Common myeloid progenitor, CD34-positive (primary cell): Measurements from ENCODE around the gene MRPL51.

Source experiments
- CTCF ChIA-PET: fragments of 350-600 bp; sonication (Branson Sonifier 250); formaldehyde crosslinking; loops from one replicate; lab custom pipeline; 2021; ENCODE audit warnings: antibody characterized with exemption; lab: Charles Lee
- POLR2A ChIA-PET: fragments of 350-600 bp; sonication (Branson Sonifier 250); formaldehyde crosslinking; loops from one replicate; lab custom pipeline; 2021; ENCODE audit warnings: antibody characterized with exemption; lab: Charles Lee
- DNase-seq, 3 donors: peaks; one replicate each; pipeline versions ENCODE4 v3.0.0 to v3.0.0-alpha.2; 2013
- H3K27ac ChIP-seq, 2 experiments: 1 replicate in 1 of 2; 2 replicates in 1 of 2; pipeline ENCODE4 v1.7.0; 2013; ENCODE audit warnings: inconsistent platforms in 2 of 2, low read length in 2 of 2, mild to moderate bottlenecking in 2 of 2, low read depth in 1 of 2, moderate library complexity in 1 of 2; ENCODE audit not compliant: severe bottlenecking in 2 of 2, insufficient read depth in 1 of 2, poor library complexity in 1 of 2
- H3K27me3 ChIP-seq, 5 experiments: replicated peaks in 2 of 5; 1 replicate in 3 of 5; 2 replicates in 2 of 5; pipeline versions ENCODE4 v1.6.1 to v1.7.0; 2013; ENCODE audit warnings: low read length in 4 of 5, mild to moderate bottlenecking in 2 of 5, moderate library complexity in 2 of 5, inconsistent platforms in 1 of 5; ENCODE audit not compliant: insufficient read depth in 5 of 5, control insufficient read depth in 4 of 5
- H3K36me3 ChIP-seq, 4 experiments: 1 replicate in 2 of 4; 2 replicates in 2 of 4; pipeline versions ENCODE4 v1.6.1 to v1.7.0; 2013; ENCODE audit warnings: low read length in 3 of 4, control low read depth in 1 of 4, mild to moderate bottlenecking in 1 of 4; ENCODE audit not compliant: control insufficient read depth in 4 of 4, insufficient read depth in 4 of 4
- H3K4me1 ChIP-seq, 4 experiments: 1 replicate in 3 of 4; 2 replicates in 1 of 4; pipeline versions ENCODE4 v1.6.1 to v1.7.1; 2013; ENCODE audit warnings: low read length in 3 of 4, mild to moderate bottlenecking in 3 of 4, control low read depth in 1 of 4, inconsistent platforms in 1 of 4, moderate library complexity in 1 of 4; ENCODE audit not compliant: control insufficient read depth in 4 of 4, insufficient read depth in 4 of 4; ENCODE audit errors: control extremely low read depth in 1 of 4
- H3K4me3 ChIP-seq, 7 experiments: 1 replicate in 4 of 7; 2 replicates in 3 of 7; pipeline versions ENCODE4 v1.5.1 to v1.7.0; 2013; ENCODE audit warnings: mild to moderate bottlenecking in 7 of 7, low read length in 6 of 7, moderate library complexity in 6 of 7, inconsistent platforms in 2 of 7, low read depth in 2 of 7, control low read depth in 1 of 7; ENCODE audit not compliant: insufficient read depth in 4 of 7, control insufficient read depth in 1 of 7; ENCODE audit errors: extremely low read depth in 1 of 7
- H3K9me3 ChIP-seq, 5 experiments: 1 replicate in 4 of 5; 2 replicates in 1 of 5; pipeline versions ENCODE4 v1.6.1 to v1.7.1; 2013; ENCODE audit warnings: low read length in 4 of 5, mild to moderate bottlenecking in 2 of 5, inconsistent platforms in 1 of 5, low read depth in 1 of 5, moderate library complexity in 1 of 5; ENCODE audit not compliant: control insufficient read depth in 4 of 5, insufficient read depth in 2 of 5; ENCODE audit errors: control extremely low read depth in 1 of 5
- WGBS: methylation state at CpG from one replicate; pipeline ENCODE4 v1.1.5; 2013; ENCODE audit not compliant: insufficient coverage; 5-methylcytosine and 5-hydroxymethylcytosine counted together

The MRPL51 gene

GRCh38 chr12:6535697-6535946, 42.6 kb upstream of the MRPL51 start:
- H3K4me3 ChIP-seq, result peak overlapping the region; percentile 83 to 96 (median 89)
- no peak for DNase-seq
- H3K9me3 ChIP-seq, result no peaks in the 10 kb centered on the region
- H3K27me3 ChIP-seq, result no peaks in the 10 kb centered on the region
- peaks cover 12 to 56% (median 31%) of the 10 kb centered on the region in 4 experiments for H3K36me3 ChIP-seq
- ChIA-PET POLR2A (interaction anchor here (1.6 kb wide), 1 partner anchor 65 kb away, joined by 10 read pairs; the partner anchor contains the start of gene VAMP1), CTCF (interaction anchor here (0.8 to 9.0 kb wide), 14 partner anchors 12 to 200 kb away, joined by 3 to 122 read pairs (median 4); partner anchors contain the start of genes IFFO1, MRPL51 and NOP2)
- peak overlapping the region; percentile 89 to 94 for H3K27ac ChIP-seq
- peaks cover 5 to 64% (median 63%) of the 10 kb centered on the region in 4 experiments for H3K4me1 ChIP-seq
- 0% methylated on average over 5 of the region's 6 CpGs for WGBS

DNA sequence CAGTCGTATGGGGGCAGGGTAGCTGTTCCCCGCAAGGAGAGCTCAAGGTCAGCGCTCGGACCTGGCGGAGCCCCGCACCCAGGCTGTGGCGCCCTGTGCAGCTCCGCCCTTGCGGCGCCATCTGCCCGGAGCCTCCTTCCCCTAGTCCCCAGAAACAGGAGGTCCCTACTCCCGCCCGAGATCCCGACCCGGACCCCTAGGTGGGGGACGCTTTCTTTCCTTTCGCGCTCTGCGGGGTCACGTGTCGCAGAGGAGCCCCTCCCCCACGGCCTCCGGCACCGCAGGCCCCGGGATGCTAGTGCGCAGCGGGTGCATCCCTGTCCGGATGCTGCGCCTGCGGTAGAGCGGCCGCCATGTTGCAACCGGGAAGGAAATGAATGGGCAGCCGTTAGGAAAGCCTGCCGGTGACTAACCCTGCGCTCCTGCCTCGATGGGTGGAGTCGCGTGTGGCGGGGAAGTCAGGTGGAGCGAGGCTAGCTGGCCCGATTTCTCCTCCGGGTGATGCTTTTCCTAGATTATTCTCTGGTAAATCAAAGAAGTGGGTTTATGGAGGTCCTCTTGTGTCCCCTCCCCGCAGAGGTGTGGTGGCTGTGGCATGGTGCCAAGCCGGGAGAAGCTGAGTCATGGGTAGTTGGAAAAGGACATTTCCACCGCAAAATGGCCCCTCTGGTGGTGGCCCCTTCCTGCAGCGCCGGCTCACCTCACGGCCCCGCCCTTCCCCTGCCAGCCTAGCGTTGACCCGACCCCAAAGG, 42.1 kb upstream of the MRPL51 start:
- no peaks in the 10 kb centered on the region for H3K27me3 ChIP-seq
- H3K36me3 ChIP-seq, result peaks cover 16 to 59% (median 36%) of the 10 kb centered on the region in 4 experiments
- H3K9me3 ChIP-seq, result no peaks in the 10 kb centered on the region
- POLR2A ChIA-PET, result interaction anchor here (0.8 to 1.7 kb wide), 8 partner anchors 8 to 209 kb away, joined by 3 to 13 read pairs (median 4); partner anchors contain the start of genes MRPL51 and VAMP1
- peak overlapping the region; percentile 83 to 96 (median 89) for H3K4me3 ChIP-seq
- WGBS, result under 1% methylated on average over 43 of the region's 52 CpGs
- CTCF ChIA-PET, result interaction anchor here (0.8 to 9.0 kb wide), 13 partner anchors 12 to 200 kb away, joined by 3 to 122 read pairs (median 4); partner anchors contain the start of genes IFFO1, MRPL51 and NOP2
- peak overlapping the region; percentile 89 to 94 for H3K27ac ChIP-seq
- peak; percentile 90 to 96 (median 95) for DNase-seq
- H3K4me1 ChIP-seq, result peaks cover 5 to 59% (median 58%) of the 10 kb centered on the region in 4 experiments

DNA sequence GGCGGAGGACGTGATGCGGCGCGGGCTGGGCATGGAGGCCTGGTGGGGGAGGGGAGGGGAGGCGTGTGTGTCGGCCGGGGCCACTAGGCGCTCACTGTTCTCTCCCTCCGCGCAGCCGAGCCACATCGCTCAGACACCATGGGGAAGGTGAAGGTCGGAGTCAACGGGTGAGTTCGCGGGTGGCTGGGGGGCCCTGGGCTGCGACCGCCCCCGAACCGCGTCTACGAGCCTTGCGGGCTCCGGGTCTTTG, 41.6 kb upstream of the MRPL51 start:
- ChIA-PET POLR2A (interaction anchor here (0.8 to 1.7 kb wide), 8 partner anchors 9 to 208 kb away, joined by 3 to 13 read pairs (median 4); partner anchors contain the start of genes MRPL51 and VAMP1), CTCF (interaction anchor here (0.8 to 9.0 kb wide), 6 partner anchors 16 to 110 kb away, joined by 3 to 122 read pairs (median 8); partner anchors contain the start of genes IFFO1 and MRPL51)
- H3K4me1 ChIP-seq, result peaks cover 5 to 54% (median 53%) of the 10 kb centered on the region in 4 experiments
- peak in 1 of 3 donors; percentile 85 for DNase-seq
- 0% methylated on average over 8 of the region's 25 CpGs for WGBS
- H3K27ac ChIP-seq, result peak overlapping the region; percentile 89 to 94
- H3K9me3 ChIP-seq, result no peaks in the 10 kb centered on the region
- peak overlapping the region; percentile 83 to 96 (median 89) for H3K4me3 ChIP-seq
- peaks cover 17 to 59% (median 39%) of the 10 kb centered on the region in 4 experiments for H3K36me3 ChIP-seq
- H3K27me3 ChIP-seq, result no peaks in the 10 kb centered on the region

- Histone ChIP-seq H3K36me3 (peaks cover 17 to 60% (median 43%) of the 10 kb centered on the region in 4 experiments), H3K4me1 (peaks cover 5 to 54% (median 52%) of the 10 kb centered on the region in 4 experiments)
- WGBS, result 0% methylated on average over 53 of the region's 62 CpGs
Measured at GRCh38 chr12:6533923-6534694, 41.0 kb upstream of the MRPL51 start, which contains the start of gene GAPDH. TSS of gene GAPDH (plus strand) at chr12:6534517. CDS start at chr12:6534833, 316 bp downstream.

DNA sequence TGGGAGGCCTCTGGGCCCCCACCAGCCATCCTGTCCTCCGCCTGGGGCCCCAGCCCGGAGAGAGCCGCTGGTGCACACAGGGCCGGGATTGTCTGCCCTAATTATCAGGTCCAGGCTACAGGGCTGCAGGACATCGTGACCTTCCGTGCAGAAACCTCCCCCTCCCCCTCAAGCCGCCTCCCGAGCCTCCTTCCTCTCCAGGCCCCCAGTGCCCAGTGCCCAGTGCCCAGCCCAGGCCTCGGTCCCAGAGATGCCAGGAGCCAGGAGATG, 40.5 kb upstream of the MRPL51 start:
- 0% methylated on average over 3 of the region's 9 CpGs for WGBS
- peaks cover 17 to 60% (median 45%) of the 10 kb centered on the region in 4 experiments for H3K36me3 ChIP-seq

More at GRCh38 chr12:6533923-6534694, 41.0 kb upstream of the MRPL51 start, which contains the start of gene GAPDH:
- peak within 1 kb of the TSS; percentile 89 to 94 for H3K27ac ChIP-seq
- H3K9me3 ChIP-seq, result no peaks in the 10 kb centered on the region
- POLR2A ChIA-PET, result interaction anchor here (0.6 to 1.7 kb wide), 6 partner anchors 9 to 208 kb away, joined by 3 to 13 read pairs (median 4); partner anchors contain the start of gene MRPL51
- CTCF ChIA-PET, result interaction anchor here (1.8 to 9.0 kb wide), 4 partner anchors 16 to 109 kb away, joined by 6 to 122 read pairs (median 30); partner anchors contain the start of gene IFFO1
- no peaks in the 10 kb centered on the region for H3K27me3 ChIP-seq
- peak within 1 kb of the TSS; percentile 83 to 96 (median 89) for H3K4me3 ChIP-seq
- DNase-seq, result peak; percentile 93 to 97 (median 95)

GRCh38 chr12:6532927-6533652, 40.0 kb upstream of the MRPL51 start:
- peak overlapping the region; percentile 83 to 96 (median 89) for H3K4me3 ChIP-seq
- no peaks in the 10 kb centered on the region for H3K27me3 ChIP-seq
- DNase-seq, result peak in 2 of 3 donors; percentile 21 to 46
- peaks cover 13 to 60% (median 42%) of the 10 kb centered on the region in 4 experiments for H3K36me3 ChIP-seq
- peaks cover 5 to 54% (median 52%) of the 10 kb centered on the region in 4 experiments for H3K4me1 ChIP-seq
- CTCF ChIA-PET, result interaction anchor here (0.8 to 1.9 kb wide), 9 partner anchors 16 to 111 kb away, joined by 3 to 5 read pairs (median 4); no protein-coding TSS in a partner anchor
- WGBS, result 1% methylated on average over 14 of the region's 14 CpGs
- POLR2A ChIA-PET, result interaction anchor here (1.2 to 2.2 kb wide), 3 partner anchors 40 to 81 kb away, joined by 3 to 6 read pairs (median 5); partner anchors contain the start of genes MRPL51, TAPBPL and VAMP1
- H3K27ac ChIP-seq, result peak overlapping the region; percentile 89 to 94
- no peaks in the 10 kb centered on the region for H3K9me3 ChIP-seq

More for the DNA sequence above, 40.5 kb upstream of the MRPL51 start:
- H3K4me1 ChIP-seq, result peaks cover 5 to 54% (median 52%) of the 10 kb centered on the region in 4 experiments
- ChIA-PET CTCF (interaction anchor here (7.5 to 9.0 kb wide), 2 partner anchors 17 to 109 kb away, joined by 53 to 122 read pairs; partner anchors contain the start of gene IFFO1), POLR2A (interaction anchor here (0.6 to 1.7 kb wide), 5 partner anchors 10 to 207 kb away, joined by 3 to 13 read pairs (median 4); partner anchors contain the start of gene MRPL51)
- peak overlapping the region; percentile 89 to 94 for H3K27ac ChIP-seq
- no peak for DNase-seq
- H3K27me3 ChIP-seq, result no peaks in the 10 kb centered on the region
- H3K9me3 ChIP-seq, result no peaks in the 10 kb centered on the region
- peak overlapping the region; percentile 83 to 96 (median 89) for H3K4me3 ChIP-seq
